ENCODE measurements around the gene GNAQ.

The GNAQ gene

DNA sequence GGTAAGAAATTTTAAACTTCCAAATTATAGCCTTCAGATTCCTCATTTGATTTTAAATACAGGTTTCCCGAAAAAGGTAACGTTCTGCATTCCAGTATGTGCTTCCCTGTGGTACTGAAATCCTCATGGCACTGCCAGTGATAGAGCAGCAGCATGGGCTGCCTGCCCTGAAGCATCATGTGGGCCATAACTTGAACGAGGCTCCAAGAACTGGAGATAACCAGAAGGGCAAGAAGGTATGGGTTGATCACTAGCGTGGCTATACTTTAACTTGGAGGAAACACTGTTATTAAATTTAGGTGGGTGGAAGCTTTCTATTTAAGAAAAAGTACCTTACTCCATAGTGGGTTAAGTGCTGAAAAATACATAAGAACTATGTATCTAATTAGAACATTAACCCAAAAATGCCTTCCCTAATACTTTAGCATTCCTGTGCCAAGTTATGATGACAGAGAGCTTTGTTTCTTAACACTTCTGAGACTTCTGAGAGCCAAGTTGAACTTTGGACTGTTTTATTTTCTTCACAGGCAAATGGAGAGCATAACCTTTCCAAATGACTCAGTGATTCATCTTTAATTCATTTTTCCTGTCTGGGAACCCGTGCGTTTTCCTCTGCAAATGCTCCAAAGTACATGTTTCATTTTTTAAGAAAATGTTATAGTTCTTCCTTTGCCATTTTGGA, 192.0 kb downstream of the GNAQ start:
- DNase-seq: no peak

DNA sequence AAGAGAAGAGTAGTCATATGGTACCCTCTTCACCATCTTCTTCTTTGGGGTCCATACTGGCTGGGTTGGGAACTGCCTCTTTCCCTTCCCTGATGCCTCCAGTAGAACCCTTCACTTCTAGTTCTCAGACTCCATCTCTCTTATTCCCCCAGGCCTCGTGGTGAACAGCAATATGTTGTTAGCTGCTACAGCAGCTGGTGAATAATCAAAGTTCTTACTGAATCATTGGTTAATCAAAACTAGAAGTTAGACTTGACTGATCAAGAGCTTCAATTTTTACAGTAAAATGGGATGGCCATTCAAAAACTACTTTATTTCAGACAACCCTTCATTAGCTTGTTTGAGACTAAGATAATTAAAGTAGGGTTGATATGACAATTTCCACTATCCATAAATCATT, 192.6 kb downstream of the GNAQ start:
- DNase-seq: no peak

- DNase-seq: no peak
Measured at GRCh38 chr9:77834898-77835488, 196.6 kb downstream of the GNAQ start.

DNA sequence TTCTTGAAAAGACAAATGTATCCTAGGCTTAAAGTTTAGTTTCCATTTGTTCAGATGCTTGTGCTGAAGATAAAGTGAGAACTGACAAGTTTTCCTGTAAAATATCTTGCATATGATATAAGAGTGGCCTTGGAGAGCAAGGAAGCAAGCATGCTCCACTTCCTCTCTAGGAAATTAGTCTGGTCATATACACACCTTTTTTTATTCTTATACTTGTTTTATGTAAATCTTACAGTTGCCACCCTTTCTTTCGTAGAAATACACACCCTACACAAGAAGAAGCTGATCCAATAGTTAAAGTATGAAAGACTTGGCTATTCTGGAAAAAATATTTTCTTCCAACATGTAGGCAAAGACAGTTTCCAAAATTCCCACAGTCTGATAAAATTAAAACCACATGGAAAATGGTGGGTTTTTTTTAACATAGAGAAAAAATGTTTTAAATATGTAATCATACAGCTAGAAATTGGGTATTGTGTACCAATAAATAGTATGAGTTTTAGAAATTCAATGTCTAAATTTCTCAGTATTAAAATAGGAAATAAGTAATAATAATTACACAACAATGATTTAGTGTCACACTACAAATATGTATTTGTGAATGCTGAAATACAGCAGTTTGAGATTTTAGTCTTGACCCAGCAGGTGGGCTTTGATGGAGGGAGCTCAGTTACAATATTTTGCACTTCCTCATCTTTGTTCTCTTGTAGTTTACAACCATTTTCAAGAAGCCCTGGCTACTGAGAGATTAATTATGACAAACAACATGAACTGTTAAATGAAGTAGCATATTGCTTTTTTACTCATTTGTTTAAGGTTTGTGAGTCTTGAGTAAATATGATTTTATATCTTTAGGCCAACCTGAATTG, 197.8 kb downstream of the GNAQ start:
- DNase-seq: peak; percentile 14

DNA sequence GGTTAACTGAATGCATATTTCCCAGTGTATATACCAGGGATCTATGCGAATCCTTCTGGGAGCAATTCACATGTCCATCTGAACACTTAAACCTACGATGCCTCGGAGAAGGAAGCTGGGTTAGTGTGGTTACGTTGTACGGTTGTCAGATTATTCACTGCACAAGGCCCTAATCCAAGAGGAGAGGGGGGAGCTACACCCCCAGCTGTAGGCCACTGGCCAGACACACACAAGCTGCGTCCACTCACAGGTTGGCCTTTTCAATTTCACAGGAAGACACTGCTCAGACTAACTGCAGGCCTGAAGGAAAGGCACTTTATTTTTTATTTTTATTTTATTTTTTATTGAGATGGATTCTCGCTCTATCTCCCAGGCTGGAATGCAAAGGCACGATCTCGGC, 199.0 kb downstream of the GNAQ start:
- no peak for DNase-seq

- no peak for DNase-seq
Measured at GRCh38 chr9:77831781-77832180, 199.8 kb downstream of the GNAQ start.

DNA sequence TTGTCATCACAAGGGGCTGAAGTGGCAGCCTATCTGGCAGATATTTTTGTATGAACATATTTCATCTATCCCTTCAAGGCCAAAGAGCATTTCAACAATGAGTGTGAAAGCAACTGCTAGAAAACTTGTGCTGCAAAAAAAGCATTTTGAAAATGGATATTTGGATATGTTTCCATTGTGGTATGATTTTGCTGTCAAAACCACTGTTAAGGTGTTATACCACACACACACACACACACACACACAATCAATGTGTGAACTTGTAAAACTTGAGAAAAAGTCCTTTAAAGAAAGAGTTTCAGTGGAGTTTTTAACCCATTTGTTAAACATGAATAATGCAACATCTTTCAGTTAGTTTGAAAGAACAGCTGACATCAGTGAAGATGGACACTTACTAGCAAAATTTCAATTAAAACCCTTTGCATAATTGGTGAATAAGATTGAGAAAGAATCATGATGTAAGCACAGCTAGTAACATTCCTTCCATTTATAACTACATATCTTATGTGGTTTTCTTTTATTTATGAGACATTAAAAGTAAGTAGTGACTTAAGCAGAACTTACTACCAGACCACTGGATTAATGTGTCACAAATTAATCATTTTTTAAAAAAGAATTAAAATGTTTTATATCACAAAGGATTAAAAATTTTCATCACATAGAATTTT, 200.9 kb downstream of the GNAQ start:
- no peak for DNase-seq

GRCh38 chr9:77829420-77829819, 202.2 kb downstream of the GNAQ start:
- DNase-seq: no peak

- no peak for DNase-seq
Measured at GRCh38 chr9:77827104-77827784, 204.4 kb downstream of the GNAQ start.

- DNase-seq: no peak
Measured at GRCh38 chr9:77826621-77827020, 205.0 kb downstream of the GNAQ start.

GRCh38 chr9:77826116-77826515, 205.5 kb downstream of the GNAQ start:
- DNase-seq: no peak

- no peak for DNase-seq
Measured at GRCh38 chr9:77825361-77825760, 206.2 kb downstream of the GNAQ start.

GRCh38 chr9:77820293-77820954, 211.2 kb downstream of the GNAQ start:
- no peak for DNase-seq

DNA sequence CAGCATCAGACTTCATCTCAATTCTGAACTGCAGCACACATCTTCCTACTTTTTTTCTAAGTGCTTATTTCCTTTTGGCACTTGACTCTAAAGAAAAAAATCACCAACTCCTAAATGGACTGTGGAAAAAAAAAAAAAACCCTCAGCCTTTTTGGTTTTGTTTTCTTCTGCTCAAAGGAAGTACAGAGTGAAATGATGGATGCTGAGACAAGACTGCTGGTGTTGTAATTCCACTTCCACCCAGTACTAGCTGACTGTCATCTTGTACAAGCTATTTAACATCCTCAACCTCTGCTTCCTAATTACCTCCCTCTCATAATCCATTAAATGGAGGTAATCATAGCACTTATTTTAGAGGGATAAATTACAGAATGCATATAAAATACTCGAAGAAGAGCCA, 212.0 kb downstream of the GNAQ start:
- no peak for DNase-seq

DNA sequence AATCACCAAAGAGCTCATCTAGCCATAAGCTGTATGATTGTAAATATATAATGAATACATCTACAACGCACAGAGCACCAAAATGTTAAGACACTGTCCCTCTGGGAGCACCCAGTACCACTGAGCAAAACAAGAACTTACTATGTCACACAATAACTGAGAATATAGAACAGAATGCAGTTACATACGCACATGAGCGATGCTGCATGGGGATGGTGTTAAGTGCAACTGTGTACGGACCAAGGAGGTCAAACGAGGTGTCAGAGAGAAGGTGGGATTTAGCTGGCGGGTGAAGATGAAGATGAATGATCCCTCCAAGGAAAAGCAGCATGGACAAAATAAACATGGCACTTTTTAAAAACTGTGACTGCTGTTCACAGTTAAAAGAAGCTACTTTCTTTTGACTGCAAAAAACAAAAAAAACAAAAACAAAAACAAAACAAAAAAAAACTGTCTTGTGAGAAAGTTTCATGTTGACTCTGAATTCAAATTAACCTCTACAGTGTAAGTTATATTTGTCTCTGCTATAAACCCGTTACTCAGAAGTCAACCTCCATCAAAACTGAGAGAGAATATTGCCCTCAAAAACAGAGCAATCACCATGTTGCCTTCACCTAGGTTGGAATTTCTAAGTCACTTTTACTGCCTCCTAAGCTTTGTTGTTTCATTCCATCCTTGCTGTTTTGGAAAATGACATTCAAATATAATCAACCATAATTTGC, 213.9 kb downstream of the GNAQ start:
- DNase-seq: no peak

- no peak for DNase-seq
Measured at GRCh38 chr9:77816641-77817341, 214.8 kb downstream of the GNAQ start.

GRCh38 chr9:77815260-77815659, 216.4 kb downstream of the GNAQ start:
- DNase-seq: no peak

DNA sequence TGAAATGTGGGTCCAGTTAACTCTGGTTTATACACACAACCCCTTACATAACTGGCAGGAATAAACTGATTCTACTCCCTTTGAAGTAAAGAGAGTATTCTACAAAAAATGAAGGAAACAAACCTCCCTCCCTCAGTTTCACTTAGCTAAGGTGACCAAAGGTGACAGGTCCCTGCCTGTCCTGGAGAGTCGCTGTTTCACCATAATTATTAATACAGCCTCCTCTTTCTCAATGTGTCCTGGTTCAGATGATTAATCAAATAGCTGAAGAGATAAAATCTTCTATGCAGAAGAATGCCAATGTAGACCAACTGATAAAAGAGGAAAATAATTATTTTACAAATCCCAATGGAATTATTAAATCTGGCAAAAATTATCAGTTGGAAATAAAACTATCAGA, 219.8 kb downstream of the GNAQ start:
- DNase-seq: no peak

DNA sequence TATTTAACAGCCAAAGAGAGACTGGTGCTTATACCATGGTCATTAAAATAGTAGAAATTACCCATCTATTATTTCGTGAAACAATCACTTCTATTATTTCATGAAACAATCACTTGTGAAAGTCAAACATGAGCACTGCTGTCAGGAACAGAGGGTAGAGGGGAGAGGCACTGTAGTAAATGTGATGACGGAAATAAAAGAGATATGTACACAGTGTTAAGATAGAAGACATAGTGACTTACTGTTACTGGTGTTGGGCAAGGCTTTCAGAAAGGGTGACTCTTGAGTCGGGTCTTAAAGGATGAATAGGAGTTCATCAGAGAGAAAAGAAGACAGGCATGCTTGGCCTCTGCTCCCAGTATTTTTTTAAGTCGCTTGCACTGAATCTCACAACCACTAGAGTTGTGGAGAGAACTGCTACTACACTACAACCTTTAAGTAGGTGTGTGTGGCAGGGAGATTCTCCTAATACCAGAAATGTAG, 220.9 kb downstream of the GNAQ start:
- no peak for DNase-seq

DNA sequence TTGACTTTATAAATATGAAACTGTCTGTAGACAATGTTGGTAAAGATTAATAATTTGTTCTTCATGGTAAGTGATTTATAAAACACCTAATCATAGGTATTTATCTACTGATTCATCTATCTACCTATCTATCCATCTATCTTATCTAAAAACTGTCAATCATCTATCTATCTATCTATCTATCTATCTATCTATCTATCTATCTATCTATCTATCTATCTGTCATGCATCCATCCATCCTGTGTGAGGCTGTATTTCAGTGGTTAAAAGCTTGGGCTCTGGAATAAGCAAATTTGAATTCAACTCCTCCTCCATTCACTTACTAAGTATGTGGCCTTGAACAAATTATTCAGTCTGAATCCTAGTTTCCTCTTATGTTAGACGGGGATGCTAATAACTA, 221.6 kb downstream of the GNAQ start:
- DNase-seq: no peak

GRCh38 chr9:77809552-77809951, 222.1 kb downstream of the GNAQ start:
- no peak for DNase-seq
